ENCODE measurements around the gene ZC2HC1C. TPM values are rescaled to one million over a fixed set of nuclear protein-coding genes. Genes with fewer than 3 reads are reported as not detected.

The ZC2HC1C gene
- polyA plus RNA-seq, 2 of the 4 experiments (the other 2 are of a cell fraction): 2.7 to 3.9 TPM

GRCh38 chr14:75095690-75096089 lies 26.2 kb downstream of the ZC2HC1C start (continued):
- no peak for TF ChIP-seq REST (IDR thresholded peaks at IDR 0.05)
- no peak for TF ChIP-seq EHF (CRISPR knock-in tag; IDR thresholded peaks at IDR 0.05)
- TF ChIP-seq TP53 (CRISPR knock-in tag; IDR thresholded peaks at IDR 0.05): no peak
- TF ChIP-seq SREBF2 (IDR thresholded peaks at IDR 0.05): no peak

- Histone ChIP-seq H3K27ac (no peak overlapping the region), H3K4me3 (no peak overlapping the region), H3K4me1 (no peaks in the 10 kb centered on the region), H3K9me3 (no peaks in the 10 kb centered on the region), H3K4me2 (no peak overlapping the region)
- no peak for TF ChIP-seq JUNB (IDR thresholded peaks at IDR 0.05)
- no peak for TF ChIP-seq ZNF302 (CRISPR knock-in tag; IDR thresholded peaks at IDR 0.05)
- TF ChIP-seq FOXS1 (CRISPR knock-in tag; IDR thresholded peaks at IDR 0.05): no peak
- no peak for TF ChIP-seq POLR2AphosphoS2 (conservative IDR thresholded peaks at IDR 0.05; ENCODE audit: low read length)
- TF ChIP-seq SREBF2 (IDR thresholded peaks at IDR 0.05): no peak
- no peak for TF ChIP-seq CHD2 (IDR thresholded peaks at IDR 0.05; ENCODE audit: low read length, partially characterized antibody)
- no peak for TF ChIP-seq CTCF (IDR thresholded peaks at IDR 0.05)
- no peak for TF ChIP-seq SMC3 (IDR thresholded peaks at IDR 0.05)
- ChIA-PET CTCF (interaction anchor here (0.6 to 1.4 kb wide), 3 partner anchors 8 to 1822 kb away, joined by 3 to 8 read pairs (median 3); no protein-coding TSS in a partner anchor), POLR2A (no interaction called here)
- no peak for FAIRE-seq
- no peak for DNase-seq (ENCODE audit: low read depth in 1 of 2, low spot score in 1 of 2)
- no peak for ATAC-seq
- 84% methylated on average over 6 of the region's 6 CpGs for WGBS (ENCODE audit: missing lambda C conversion rate)
These were observed 27.5 kb downstream of the ZC2HC1C start for GRCh38 chr14:75096959-75097358.

- Histone ChIP-seq H3K4me3 (no peak overlapping the region), H3K27ac (no peak overlapping the region), H3K4me1 (no peaks in the 10 kb centered on the region), H3K9me3 (no peaks in the 10 kb centered on the region), H3K4me2 (no peak overlapping the region)
- TF ChIP-seq CEBPB (IDR thresholded peaks at IDR 0.05) (no peak), NFE2L2 (conservative IDR thresholded peaks at IDR 0.05; ENCODE audit: low read length) (no peak), JUN (IDR thresholded peaks at IDR 0.05) (no peak), TP53 (CRISPR knock-in tag; IDR thresholded peaks at IDR 0.05) (no peak), PHF8 (IDR thresholded peaks at IDR 0.05; ENCODE audit: borderline replicate concordance, low read depth) (no peak), CHD4 (IDR thresholded peaks at IDR 0.05; ENCODE audit: borderline replicate concordance) (no peak), ZNF302 (CRISPR knock-in tag; IDR thresholded peaks at IDR 0.05) (no peak), MYC (IDR thresholded peaks at IDR 0.05; ENCODE audit: borderline replicate concordance, low read length) (no peak), MAX (IDR thresholded peaks at IDR 0.05) (no peak), CBX8 (IDR thresholded peaks at IDR 0.05) (no peak), FOSL2 (IDR thresholded peaks at IDR 0.05) (no peak), FOSL2 (CRISPR knock-in tag; IDR thresholded peaks at IDR 0.05) (no peak), ESRRA (IDR thresholded peaks at IDR 0.05; ENCODE audit: borderline replicate concordance, low read length) (no peak), ATOH8 (CRISPR knock-in tag; IDR thresholded peaks at IDR 0.05; ENCODE audit: low read depth) (no peak), RNF2 (IDR thresholded peaks at IDR 0.05; ENCODE audit: borderline replicate concordance, low read depth) (no peak), CTCF (IDR thresholded peaks at IDR 0.05) (no peak), EHMT2 (IDR thresholded peaks at IDR 0.05; ENCODE audit: low read depth) (no peak), NR3C1 (IDR thresholded peaks at IDR 0.05) (no peak), HOXB13 (CRISPR knock-in tag; IDR thresholded peaks at IDR 0.05; ENCODE audit: low read depth) (no peak), RFX5 (IDR thresholded peaks at IDR 0.05) (no peak)
- FAIRE-seq (no peak), ATAC-seq (no peak), DNase-seq (ENCODE audit: low read depth in 1 of 2, low spot score in 1 of 2) (no peak)
- POLR2A ChIA-PET: no interaction called here
- CTCF ChIA-PET: interaction anchor here (0.8 to 2.1 kb wide), 2 partner anchors 9 to 141 kb away, joined by 3 to 13 read pairs; no protein-coding TSS in a partner anchor
These were observed 28.8 kb downstream of the ZC2HC1C start for GRCh38 chr14:75098212-75098611.
